ENCODE results near the gene SORBS2.

The SORBS2 gene

GRCh38 chr4:185592438-185592837 lies 219.6 kb downstream of the SORBS2 start:
- H3K27ac ChIP-seq = no peak overlapping the region
- no peak for TF ChIP-seq CTCF (IDR thresholded peaks at IDR 0.05)
- no peak for TF ChIP-seq ZFX (IDR thresholded peaks at IDR 0.05; ENCODE audit: borderline replicate concordance)

- H3K27ac ChIP-seq = no peak overlapping the region
- no peak for TF ChIP-seq ZFX (IDR thresholded peaks at IDR 0.05; ENCODE audit: borderline replicate concordance)
- TF ChIP-seq CTCF (IDR thresholded peaks at IDR 0.05) = no peak
These were observed 220.3 kb downstream of the SORBS2 start for GRCh38 chr4:185591679-185592141.

GRCh38 chr4:185590982-185591381 lies 221.0 kb downstream of the SORBS2 start:
- no peak for TF ChIP-seq ZFX (IDR thresholded peaks at IDR 0.05; ENCODE audit: borderline replicate concordance)
- TF ChIP-seq CTCF (IDR thresholded peaks at IDR 0.05) = no peak
- no peak overlapping the region for H3K27ac ChIP-seq

- no peak for TF ChIP-seq CTCF (IDR thresholded peaks at IDR 0.05)
- no peak for TF ChIP-seq ZFX (IDR thresholded peaks at IDR 0.05; ENCODE audit: borderline replicate concordance)
- H3K27ac ChIP-seq = no peak overlapping the region
These were observed 222.7 kb downstream of the SORBS2 start for GRCh38 chr4:185589067-185589836.

GRCh38 chr4:185587427-185588161 lies 224.4 kb downstream of the SORBS2 start:
- H3K27ac ChIP-seq = no peak overlapping the region
- TF ChIP-seq ZFX (IDR thresholded peaks at IDR 0.05; ENCODE audit: borderline replicate concordance) = no peak
- TF ChIP-seq CTCF (IDR thresholded peaks at IDR 0.05) = no peak

GRCh38 chr4:185587030-185587426 lies 225.0 kb downstream of the SORBS2 start:
- TF ChIP-seq ZFX (IDR thresholded peaks at IDR 0.05; ENCODE audit: borderline replicate concordance) (no peak), CTCF (IDR thresholded peaks at IDR 0.05) (no peak)
- H3K27ac ChIP-seq = no peak overlapping the region

- no peak for TF ChIP-seq ZFX (IDR thresholded peaks at IDR 0.05; ENCODE audit: borderline replicate concordance)
- no peak for TF ChIP-seq CTCF (IDR thresholded peaks at IDR 0.05)
- H3K27ac ChIP-seq = no peak overlapping the region
These were observed 226.8 kb downstream of the SORBS2 start for GRCh38 chr4:185585211-185585610.
